Jurkat, Clone E6-1 (cell line): ENCODE results near the gene AQP12B.

Experiments
- DNase-seq: peaks from one replicate; pipeline ENCODE4 v3.0.0-alpha.2; 2011; ENCODE audit warnings: low read depth, low spot score
- H3K4me3 ChIP-seq: 2 replicates; pipeline ENCODE4 v1.5.1; 2011; ENCODE audit warnings: mild to moderate bottlenecking, low read length, control low read depth, moderate library complexity

AQP12B gene

DNA sequence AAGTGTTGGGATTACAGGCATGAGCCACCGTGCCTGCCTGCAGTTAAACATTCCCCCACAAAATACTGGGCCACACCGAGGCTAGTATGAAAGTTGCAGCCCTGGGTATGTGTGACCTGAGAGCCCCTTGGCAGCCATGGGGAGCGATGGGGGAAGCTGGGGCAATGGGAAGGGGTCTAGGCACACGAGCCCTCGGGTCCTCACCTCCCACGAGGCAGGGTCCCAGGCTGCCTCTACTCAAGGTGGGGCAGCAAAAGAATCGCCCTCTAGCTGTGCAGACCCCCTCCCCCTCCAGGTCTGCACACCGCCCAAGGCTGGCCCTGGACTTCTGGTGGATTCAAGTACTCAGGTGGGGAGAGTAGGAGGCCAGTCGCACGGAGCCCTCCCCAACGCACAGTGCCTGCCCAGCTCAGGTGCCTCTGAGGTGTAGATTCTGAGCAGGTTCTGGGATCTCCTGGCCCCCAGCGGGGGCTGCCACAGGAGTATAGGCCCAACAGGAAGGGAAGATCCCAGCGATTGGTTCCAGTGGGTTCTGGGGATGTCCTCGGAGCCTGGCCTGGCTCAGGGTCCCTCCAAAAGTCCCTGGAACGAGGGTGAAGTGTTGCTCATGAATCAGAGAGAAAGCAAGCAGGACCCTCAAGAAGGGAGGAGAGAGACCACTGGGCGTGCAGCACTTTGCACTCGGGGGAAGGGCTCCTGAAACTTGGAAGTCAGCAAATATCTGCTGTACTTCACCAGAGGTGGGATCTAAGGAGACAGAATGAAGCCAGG is 54.8 kb downstream of the AQP12B start:
- no peak overlapping the region for H3K4me3 ChIP-seq
- no peak for DNase-seq

DNA sequence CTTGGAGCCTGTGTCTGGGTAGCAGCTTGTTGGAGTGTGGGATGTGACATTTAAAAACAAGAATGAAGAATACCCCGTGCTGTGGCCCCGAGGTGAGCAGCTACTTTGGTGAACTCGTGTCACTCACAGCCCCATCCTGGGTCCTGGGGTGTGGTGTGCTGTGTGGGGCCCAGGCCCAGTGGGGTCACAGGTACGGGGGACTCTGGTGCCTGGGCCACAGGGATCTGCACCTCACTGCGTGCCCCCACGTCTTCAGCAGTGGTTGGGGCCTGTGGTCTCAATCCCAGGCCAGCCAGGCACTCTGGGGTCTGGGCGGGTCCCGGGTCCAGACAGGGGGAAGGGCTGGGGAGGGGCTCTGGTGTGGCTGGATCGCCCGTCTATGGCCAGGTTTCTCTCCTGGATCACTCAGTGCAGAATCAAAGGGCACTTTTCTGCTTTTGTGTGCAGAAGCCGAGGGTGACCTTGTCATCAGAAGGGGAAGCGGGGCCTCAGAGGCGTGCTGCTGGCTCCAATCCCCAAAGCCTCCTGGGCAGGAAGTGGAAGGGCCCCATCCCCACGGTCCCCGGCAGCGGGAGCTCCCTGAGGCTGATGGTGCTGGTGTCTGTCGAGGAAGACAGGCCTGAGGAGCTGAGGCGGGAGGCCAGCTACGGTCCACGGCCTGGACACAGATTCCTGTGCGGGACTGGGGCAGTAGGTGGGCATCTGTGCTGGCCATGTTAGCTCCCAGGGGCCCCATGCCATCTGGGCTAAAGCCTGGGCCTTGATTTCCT is 56.0 kb downstream of the AQP12B start:
- H3K4me3 ChIP-seq: no peak overlapping the region
- no peak for DNase-seq
